Colonic mucosa (tissue), 4 donors: ENCODE data around the gene ARHGEF2. TPM values are rescaled to one million over a fixed set of nuclear protein-coding genes. Genes with fewer than 3 reads are reported as not detected.

ENCODE experiments used
- DNase-seq: peaks from one replicate; pipeline ENCODE4 v3.0.0-alpha.2; 2020
- H3K27ac ChIP-seq: fragments of 200-600 bp; one replicate; pipeline ENCODE4 v1.8.0; 2021
- H3K27me3 ChIP-seq: fragments of 200-600 bp; one replicate; pipeline ENCODE4 v1.8.0; 2021
- H3K36me3 ChIP-seq: fragments of 200-600 bp; one replicate; pipeline ENCODE4 v1.8.0; 2021
- H3K4me1 ChIP-seq: fragments of 200-600 bp; one replicate; pipeline ENCODE4 v1.8.0; 2021; ENCODE audit warnings: mild to moderate bottlenecking
- H3K4me3 ChIP-seq: fragments of 200-600 bp; one replicate; pipeline ENCODE4 v1.8.0; 2021
- H3K9ac ChIP-seq, 2 donors: one replicate each; pipeline ENCODE4 v1.7.0; 2013; ENCODE audit warnings: control low read depth in 2 of 2, low read depth in 2 of 2, low read length in 2 of 2
- H3K9me3 ChIP-seq: fragments of 200-600 bp; one replicate; pipeline ENCODE4 v1.8.0; 2021
- CTCF ChIP-seq: fragments of 200-600 bp; IDR thresholded peaks from one replicate; pipeline ENCODE4 v1.8.0; 2022; ENCODE audit warnings: antibody characterized with exemption, mild to moderate bottlenecking
- intact Hi-C: fragments of 100-400 bp; cut with DNase I; formaldehyde crosslinking; loops from one replicate; pipeline ENCODE4 v1.14.1; 2022
- total RNA-seq, 2 donors: library from RNA; stranded (reverse); fragmentation: NEBNext Ultra II Directional in 1 of 2; extraction: Animal tissue kit (Norgen Biotek cat#: 25700) in 1 of 2; gene quantifications; one replicate each; pipeline ENCODE4 v1.2.1, GENCODE V29; 2021
- donor health status: healthy.
- donor health status: DM: no; HTN: no; CAD: no.
- donor health status: DM: no; HTN: no; CAD: no.

ARHGEF2 gene
- total RNA-seq, 2 donors from 2014 or later, result 91.9 to 92.6 TPM

DNA sequence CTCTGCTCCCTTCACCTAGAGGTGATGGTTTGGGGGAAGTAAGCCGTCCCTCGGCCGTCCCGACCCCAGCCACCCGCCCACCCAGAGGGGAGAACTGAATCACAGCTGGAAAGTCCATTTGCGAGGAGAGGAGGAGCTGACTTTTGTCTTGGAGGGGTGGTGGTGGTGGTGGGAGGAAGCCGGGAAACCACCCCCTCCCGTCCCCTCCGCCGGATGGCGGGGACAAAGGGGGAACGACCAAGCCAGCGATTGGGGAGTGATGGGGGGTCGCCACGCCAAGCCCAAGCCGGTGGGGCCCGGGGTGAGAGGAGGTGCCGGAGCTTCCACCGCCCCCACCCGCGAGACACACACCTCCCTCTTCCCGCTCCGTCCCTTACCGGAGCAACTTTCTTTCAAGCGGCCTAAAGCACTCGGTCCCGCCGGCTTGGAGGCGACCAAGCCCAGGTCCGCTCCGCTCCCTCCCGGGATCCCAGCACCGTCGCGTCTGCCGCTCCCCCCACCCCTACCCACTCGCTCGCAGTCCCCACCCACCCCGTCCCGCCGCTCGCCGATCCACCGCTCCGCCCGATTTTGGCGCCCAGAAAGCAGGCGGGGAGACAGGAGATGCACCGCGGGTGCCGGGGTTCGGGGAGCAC lies 540 bp downstream of the ARHGEF2 start:
- intact Hi-C loops, result no loop called here
- TF ChIP-seq CTCF, result no peak
- peak overlapping the region; percentile 90 to 93 for H3K9ac ChIP-seq
- H3K36me3 ChIP-seq, result no peaks in the 10 kb centered on the region
- H3K4me1 ChIP-seq, result peaks cover 4% of the 10 kb centered on the region
- no peaks in the 10 kb centered on the region for H3K9me3 ChIP-seq
- H3K4me3 ChIP-seq, result peak overlapping the region; percentile 87
- no peaks in the 10 kb centered on the region for H3K27me3 ChIP-seq
- peak; percentile 53 for DNase-seq
- H3K27ac ChIP-seq, result peak overlapping the region; percentile 87

GRCh38 chr1:155976913-155977689 lies 1.2 kb downstream of the ARHGEF2 start:
- TF ChIP-seq CTCF, result no peak
- intact Hi-C loops, result no loop called here
- Histone ChIP-seq H3K27me3 (no peaks in the 10 kb centered on the region), H3K27ac (peak overlapping the region; percentile 87), H3K9me3 (no peaks in the 10 kb centered on the region), H3K36me3 (no peaks in the 10 kb centered on the region), H3K4me1 (peaks cover 4% of the 10 kb centered on the region), H3K4me3 (peak overlapping the region; percentile 87), H3K9ac (peak overlapping the region; percentile 90 to 93)
- DNase-seq, result no peak

GRCh38 chr1:155976062-155976912 lies 2.1 kb downstream of the ARHGEF2 start:
- Histone ChIP-seq H3K9ac (peak overlapping the region; percentile 90 to 93), H3K27me3 (no peaks in the 10 kb centered on the region), H3K4me3 (peak overlapping the region; percentile 87), H3K9me3 (no peaks in the 10 kb centered on the region), H3K27ac (peak overlapping the region; percentile 87), H3K4me1 (peaks cover 4% of the 10 kb centered on the region), H3K36me3 (no peaks in the 10 kb centered on the region)
- no peak for TF ChIP-seq CTCF
- intact Hi-C loops, result no loop called here
- peak; percentile 73 for DNase-seq

DNA sequence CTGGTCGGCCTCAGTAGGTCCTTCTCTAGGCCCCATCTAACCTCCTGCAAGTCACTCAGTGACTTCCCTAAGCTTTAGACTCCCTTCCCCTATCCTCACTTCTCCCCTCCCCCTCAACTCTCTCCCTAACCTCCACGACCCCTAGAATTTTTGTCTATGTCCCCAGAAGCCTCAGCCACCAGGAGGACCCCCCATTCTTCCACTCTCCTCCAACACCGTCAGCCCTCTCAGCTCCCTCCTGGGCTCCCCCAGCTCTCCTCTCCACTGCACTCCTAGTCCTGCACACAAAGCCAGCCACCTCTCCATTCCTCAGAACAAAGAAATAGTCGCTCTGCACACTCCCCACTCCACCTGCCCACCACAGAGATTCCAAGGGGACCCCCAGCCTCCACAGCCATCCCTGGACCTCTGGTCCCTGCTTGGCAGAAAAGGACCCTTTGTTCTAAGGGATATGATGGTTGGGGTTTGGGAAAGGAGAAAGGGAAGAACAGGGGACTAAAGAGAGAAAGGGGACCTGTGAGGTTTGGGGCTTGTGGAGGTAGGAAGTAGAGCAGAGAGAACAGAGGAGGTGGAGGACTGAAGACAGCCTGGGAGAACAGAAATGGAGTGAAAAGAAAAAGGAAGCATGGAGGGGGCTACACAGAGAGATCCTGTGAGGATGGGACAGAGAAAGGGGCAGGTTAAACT lies 2.8 kb downstream of the ARHGEF2 start:
- intact Hi-C loops, result no loop called here
- H3K36me3 ChIP-seq, result no peaks in the 10 kb centered on the region
- H3K9ac ChIP-seq, result peak overlapping the region; percentile 90 to 93
- DNase-seq, result no peak
- H3K4me3 ChIP-seq, result peak overlapping the region; percentile 87
- TF ChIP-seq CTCF, result no peak
- H3K4me1 ChIP-seq, result peaks cover 9% of the 10 kb centered on the region
- no peaks in the 10 kb centered on the region for H3K27me3 ChIP-seq
- peak overlapping the region; percentile 87 for H3K27ac ChIP-seq
- no peaks in the 10 kb centered on the region for H3K9me3 ChIP-seq
